Measurements from ENCODE around the gene MBD6.
"Not testable (repeated sequence)": the region's sequence is repeated elsewhere in the genome, so short reads cannot be mapped to it uniquely, and the experiment has no call there.

GRCh38 chr12:57570438-57570837 lies 47.8 kb downstream of the MBD6 start:
- TF ChIP-seq, protein P1, sequence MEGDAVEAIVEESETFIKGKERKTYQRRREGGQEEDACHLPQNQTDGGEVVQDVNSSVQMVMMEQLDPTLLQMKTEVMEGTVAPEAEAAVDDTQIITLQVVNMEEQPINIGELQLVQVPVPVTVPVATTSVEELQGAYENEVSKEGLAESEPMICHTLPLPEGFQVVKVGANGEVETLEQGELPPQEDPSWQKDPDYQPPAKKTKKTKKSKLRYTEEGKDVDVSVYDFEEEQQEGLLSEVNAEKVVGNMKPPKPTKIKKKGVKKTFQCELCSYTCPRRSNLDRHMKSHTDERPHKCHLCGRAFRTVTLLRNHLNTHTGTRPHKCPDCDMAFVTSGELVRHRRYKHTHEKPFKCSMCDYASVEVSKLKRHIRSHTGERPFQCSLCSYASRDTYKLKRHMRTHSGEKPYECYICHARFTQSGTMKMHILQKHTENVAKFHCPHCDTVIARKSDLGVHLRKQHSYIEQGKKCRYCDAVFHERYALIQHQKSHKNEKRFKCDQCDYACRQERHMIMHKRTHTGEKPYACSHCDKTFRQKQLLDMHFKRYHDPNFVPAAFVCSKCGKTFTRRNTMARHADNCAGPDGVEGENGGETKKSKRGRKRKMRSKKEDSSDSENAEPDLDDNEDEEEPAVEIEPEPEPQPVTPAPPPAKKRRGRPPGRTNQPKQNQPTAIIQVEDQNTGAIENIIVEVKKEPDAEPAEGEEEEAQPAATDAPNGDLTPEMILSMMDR (IDR thresholded peaks at IDR 0.05 in 4 of 5, conservative IDR thresholded peaks at IDR 0.05 in 1 of 5): not testable (repeated sequence)
- not testable (repeated sequence) for TF ChIP-seq POLR2A (IDR thresholded peaks at IDR 0.05)
